Endothelial cell of umbilical vein (primary cell): Measurements from ENCODE around the gene HAUS7. TPM values are rescaled to one million over a fixed set of nuclear protein-coding genes. Genes with fewer than 3 reads are reported as not detected.

Source experiments
- BruUV-seq: library from RNA; stranded (reverse); fragments of 400-500 nt; replicated peaks from 2 replicates; lab custom pipeline; 2021; lab: Mats Ljungman, UMichigan
- CTCF ChIA-PET: fragments of 300-600, 350-600 bp; sonication (Branson Sonifier 250); formaldehyde crosslinking; loops from one replicate; lab custom pipeline; 2021; ENCODE audit warnings: antibody characterized with exemption, inconsistent platforms; lab: Charles Lee
- POLR2A ChIA-PET: fragments of 300-600, 350-600 bp; sonication (Branson Sonifier 250); formaldehyde crosslinking; loops from one replicate; lab custom pipeline; 2021; ENCODE audit warnings: antibody characterized with exemption, inconsistent platforms; lab: Charles Lee
- DNase-seq: peaks from one replicate; pipeline ENCODE4 v3.0.0-alpha.2; 2011; ENCODE audit warnings: low read depth, low spot score
- FAIRE-seq: peaks from 2 replicates; lab custom pipeline; 2011; peaks lifted over from hg19 to GRCh38; lab: Jason Lieb, UNC
- H2AFZ ChIP-seq: 2 replicates; pipeline ENCODE4 v1.6.0; 2012; ENCODE audit warnings: low read depth, low read length, control low read depth, inconsistent platforms
- H3K27ac ChIP-seq: 2 replicates; pipeline ENCODE4 v1.5.1; 2011; ENCODE audit warnings: low read depth, mild to moderate bottlenecking, control low read depth, low read length, moderate library complexity; ENCODE audit not compliant: insufficient read depth
- H3K27me3 ChIP-seq, 2 experiments: 2 replicates each; pipeline versions ENCODE4 v1.6.0 to v1.6.1; 2011; ENCODE audit warnings: low read length in 2 of 2, mixed read lengths in 1 of 2; ENCODE audit not compliant: control insufficient read depth in 2 of 2, insufficient read depth in 2 of 2
- H3K36me3 ChIP-seq, 2 experiments: 2 replicates in 1 of 2; 3 replicates in 1 of 2; pipeline ENCODE4 v1.5.1; 2011; ENCODE audit warnings: low read length in 2 of 2, mild to moderate bottlenecking in 1 of 2, moderate library complexity in 1 of 2; ENCODE audit not compliant: control insufficient read depth in 2 of 2, insufficient read depth in 2 of 2; ENCODE audit errors: extremely low read depth in 1 of 2
- H3K4me1 ChIP-seq: 3 replicates; pipeline ENCODE4 v1.5.1; 2011; ENCODE audit warnings: mild to moderate bottlenecking, low read length; ENCODE audit not compliant: control insufficient read depth, insufficient read depth; ENCODE audit errors: extremely low read depth
- H3K4me2 ChIP-seq: 2 replicates; pipeline ENCODE4 v1.6.1; 2011; ENCODE audit warnings: low read length, control low read depth, mixed read lengths; ENCODE audit not compliant: insufficient read depth
- H3K4me3 ChIP-seq, 3 experiments: fragments of 200-600 bp in 1 of 3; sonication (generic), shearing (Covaris generic) in 1 of 3; replicated peaks in 1 of 3; 2 replicates each; pipeline ENCODE4 v1.5.1; 2011 to 2016; ENCODE audit warnings: control low read depth in 3 of 3, low read length in 3 of 3, mild to moderate bottlenecking in 2 of 3, inconsistent platforms in 1 of 3, low read depth in 1 of 3, moderate library complexity in 1 of 3; ENCODE audit not compliant: insufficient read depth in 1 of 3
- H3K79me2 ChIP-seq: 2 replicates; pipeline ENCODE4 v1.6.0; 2012; ENCODE audit warnings: low read length, inconsistent platforms; ENCODE audit not compliant: control insufficient read depth, insufficient read depth
- H3K9ac ChIP-seq: replicated peaks from 2 replicates; pipeline ENCODE3; 2011; ENCODE audit warnings: low read length, control low read depth; ENCODE audit not compliant: insufficient read depth; ENCODE audit errors: extremely low read depth
- H3K9me1 ChIP-seq: replicated peaks from 3 replicates; pipeline ENCODE4 v1.6.0; 2011; ENCODE audit warnings: mild to moderate bottlenecking, low read length; ENCODE audit not compliant: control insufficient read depth, insufficient read depth; ENCODE audit errors: extremely low read depth
- H3K9me3 ChIP-seq: replicated peaks from 2 replicates; pipeline ENCODE4 v1.5.1; 2012; ENCODE audit warnings: low read length, inconsistent platforms; ENCODE audit not compliant: control insufficient read depth, insufficient read depth
- H4K20me1 ChIP-seq: replicated peaks from 2 replicates; pipeline ENCODE3; 2011; ENCODE audit warnings: mild to moderate bottlenecking, low read length; ENCODE audit not compliant: control insufficient read depth, insufficient read depth; ENCODE audit errors: extremely low read depth
- CTCF ChIP-seq, 2 donors: IDR thresholded peaks; 1 replicate in 1 of 2; 2 replicates in 1 of 2; pipeline ENCODE4 v1.5.1; 2011; ENCODE audit warnings: low read length in 2 of 2, mild to moderate bottlenecking in 2 of 2, moderate library complexity in 2 of 2, control low read depth in 1 of 2, inconsistent platforms in 1 of 2, low read depth in 1 of 2; ENCODE audit not compliant: insufficient read depth in 1 of 2; ENCODE audit errors: extremely low read depth in 1 of 2
- EZH2 ChIP-seq: IDR thresholded peaks from 2 replicates; pipeline ENCODE4 v1.6.1; 2012; ENCODE audit warnings: borderline replicate concordance, low read depth, mild to moderate bottlenecking, moderate library complexity, low read length, inconsistent platforms; ENCODE audit not compliant: severe bottlenecking
- FOS ChIP-seq: IDR thresholded peaks from 2 replicates; pipeline ENCODE4 v1.6.1; 2011; ENCODE audit warnings: mild to moderate bottlenecking, low read length, moderate library complexity, borderline replicate concordance; ENCODE audit not compliant: insufficient read depth
- GATA2 ChIP-seq: IDR thresholded peaks from 2 replicates; pipeline ENCODE4 v1.7.0; 2011; ENCODE audit warnings: low read depth, mild to moderate bottlenecking, moderate library complexity, mixed read lengths, low read length; ENCODE audit not compliant: insufficient read length, insufficient read depth
- JUN ChIP-seq: IDR thresholded peaks from 2 replicates; pipeline ENCODE4 v1.6.1; 2011; ENCODE audit warnings: borderline replicate concordance, low read depth; ENCODE audit not compliant: insufficient read length, insufficient read depth
- MAX ChIP-seq: IDR thresholded peaks from 2 replicates; pipeline ENCODE4 v1.6.1; 2011; ENCODE audit not compliant: insufficient read depth, insufficient read length
- MYC ChIP-seq: IDR thresholded peaks from one replicate; pipeline ENCODE4 v1.6.1; 2011; ENCODE audit warnings: mild to moderate bottlenecking, low read depth, low read length
- POLR2A ChIP-seq: IDR thresholded peaks from 2 replicates; pipeline ENCODE4 v1.6.1; 2012; ENCODE audit warnings: low read depth, mild to moderate bottlenecking, control low read depth, low read length
- POLR2AphosphoS5 ChIP-seq: IDR thresholded peaks from 2 replicates; pipeline ENCODE4 v1.6.1; 2012; ENCODE audit warnings: low read depth, mild to moderate bottlenecking, control low read depth, low read length, moderate library complexity; ENCODE audit not compliant: insufficient read depth
- dilution Hi-C: fragments of 300-500 bp; cut with MboI; formaldehyde crosslinking; loops from one replicate; pipeline ENCODE4 v1.15.0; 2019; ENCODE audit warnings: low sequenced_read_pairs; ENCODE audit not compliant: extremely low pct_ligation_motif_present
- intact Hi-C: fragments of 100-400 bp; cut with micrococcal nuclease; formaldehyde crosslinking; loops from one replicate; pipeline ENCODE4 v1.10.0; 2022
- polyA plus RNA-seq, 4 experiments: library from polyadenylated mRNA; depleted of rRNA in 3 of 4; stranded (reverse) in 3 of 4; unstranded in 1 of 4; fragments of >200 nt; gene quantifications; 2 replicates each; pipeline versions ENCODE4 v1.2.1 to v1.2.3, GENCODE V29; 2011 to 2012; ENCODE audit warnings: missing spikeins in 1 of 4
- total RNA-seq: library from RNA; stranded (reverse); gene quantifications from 2 replicates; pipeline ENCODE4 v1.2.3, GENCODE V29; 2021

Gene HAUS7
- total and polyA plus RNA-seq, 2 donors (not counting 3 experiments of a cell fraction or from before 2014, with no cell fraction given) = 31.0 to 46.4 TPM

GRCh38 chrX:153442463-153442862 lies 27.9 kb downstream of the HAUS7 start:
- H3K79me2 ChIP-seq = no peaks in the 10 kb centered on the region
- BruUV-seq = no TSS peak
- FAIRE-seq (no peak), DNase-seq (no peak)
- no peak overlapping the region for H3K4me2 ChIP-seq
- H3K4me1 ChIP-seq = no peaks in the 10 kb centered on the region
- dilution Hi-C loops (no loop called here), intact Hi-C loops (no loop called here)
- H3K27ac ChIP-seq = no peak overlapping the region
- H3K27me3 ChIP-seq = no peaks in the 10 kb centered on the region
- POLR2A ChIA-PET = no interaction called here
- no peak overlapping the region for H3K9ac ChIP-seq
- no peaks in the 10 kb centered on the region for H3K36me3 ChIP-seq
- no peaks in the 10 kb centered on the region for H3K9me3 ChIP-seq
- no peaks in the 10 kb centered on the region for H3K9me1 ChIP-seq
- CTCF ChIA-PET = no interaction called here
- TF ChIP-seq MYC (no peak), POLR2A (no peak), MAX (no peak), EZH2 (no peak), POLR2AphosphoS5 (no peak), FOS (no peak), CTCF (IDR thresholded peaks at IDR 0.05; ENCODE audit: extremely low read depth in 1 of 2, insufficient read depth in 1 of 2, low read depth in 1 of 2, low read length in 2 of 2) (no peak), GATA2 (no peak), JUN (no peak)
- no peak overlapping the region for H2AFZ ChIP-seq
- H3K4me3 ChIP-seq = no peak overlapping the region
- H4K20me1 ChIP-seq = no peaks in the 10 kb centered on the region
